HEK293T (cell line): ENCODE data around the gene FCN1.

Source experiments
- ARNT ChIP-seq: fragments of 450-650 bp; IDR thresholded peaks from 2 replicates; pipeline ENCODE4 v1.6.1; 2017; ENCODE audit warnings: mild to moderate bottlenecking
- BHLHE40 ChIP-seq: fragments of 450-650 bp; IDR thresholded peaks from 2 replicates; pipeline ENCODE4 v1.6.1; 2016; ENCODE audit warnings: mild to moderate bottlenecking, moderate library complexity, borderline replicate concordance
- CTBP1 ChIP-seq: fragments of 450-650 bp; IDR thresholded peaks from 2 replicates; pipeline ENCODE4 v1.6.1; 2016; ENCODE audit warnings: borderline replicate concordance
- ELF4 ChIP-seq: fragments of 450-650 bp; IDR thresholded peaks from 2 replicates; pipeline ENCODE4 v1.6.1; 2017; ENCODE audit warnings: antibody characterized with exemption
- FOXM1 ChIP-seq: fragments of 450-650 bp; IDR thresholded peaks from 2 replicates; pipeline ENCODE4 v1.6.1; 2017; ENCODE audit warnings: mild to moderate bottlenecking, borderline replicate concordance
- HDGF ChIP-seq: fragments of 450-650 bp; IDR thresholded peaks from 2 replicates; pipeline ENCODE4 v1.6.1; 2017; ENCODE audit warnings: antibody characterized with exemption, borderline replicate concordance
- LEF1 ChIP-seq: fragments of 450-650 bp; IDR thresholded peaks from 2 replicates; pipeline ENCODE4 v1.6.1; 2017; ENCODE audit warnings: mild to moderate bottlenecking, borderline replicate concordance
- SP1 ChIP-seq: fragments of 450-650 bp; IDR thresholded peaks from 2 replicates; pipeline ENCODE4 v1.6.1; 2017
- SUZ12 ChIP-seq: fragments of 450-650 bp; IDR thresholded peaks from 2 replicates; pipeline ENCODE4 v1.6.1; 2016; ENCODE audit warnings: mild to moderate bottlenecking
- TARDBP ChIP-seq: fragments of 450-650 bp; IDR thresholded peaks from 2 replicates; pipeline ENCODE4 v1.6.1; 2016
- ZNF384 ChIP-seq: fragments of 450-650 bp; IDR thresholded peaks from 2 replicates; pipeline ENCODE4 v1.6.1; 2016

- TF ChIP-seq ZNF384 (no peak), SUZ12 (no peak), SP1 (no peak), ARNT (no peak), ELF4 (no peak), FOXM1 (no peak), HDGF (no peak), TARDBP (no peak), LEF1 (no peak), CTBP1 (no peak), BHLHE40 (no peak)
These were observed 30.5 kb downstream of the FCN1 start for GRCh38 chr9:134887219-134887618.
